HG02588 (cell line): Measurements from ENCODE around the gene CCND3.
A peak's percentile ranks its signal among the peaks of the same experiment; 100 is the strongest.
"Not testable (repeated sequence)": the region's sequence is repeated elsewhere in the genome, so short reads cannot be mapped to it uniquely, and the experiment has no call there.

Source experiments
- ATAC-seq: cut with Tn5 transposase; IDR thresholded peaks from one replicate; pipeline ENCODE4 v1.9.1; 2021; ENCODE audit warnings: mild to moderate bottlenecking, moderate library complexity; ENCODE audit not compliant: unreplicated experiment

CCND3 gene

DNA sequence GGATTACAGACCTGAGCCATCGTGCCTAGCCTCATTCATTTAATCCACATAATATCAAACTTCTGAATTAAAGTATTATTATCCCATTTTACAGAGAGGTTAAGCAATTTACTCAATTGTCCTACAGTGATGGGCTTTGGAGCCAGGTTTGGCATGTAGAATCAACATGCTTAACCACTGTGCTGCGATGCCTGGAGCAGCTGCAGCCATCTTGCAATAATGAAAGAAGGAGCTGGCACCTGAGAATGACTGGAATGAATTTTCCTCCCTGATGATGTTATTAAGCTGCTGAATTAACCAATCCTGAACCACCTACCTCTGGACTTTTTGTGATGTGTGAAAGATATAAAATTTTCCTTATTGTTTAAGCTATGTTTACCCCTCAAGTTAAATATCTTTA, 13.1 kb upstream of the CCND3 start:
- ATAC-seq: no peak

DNA sequence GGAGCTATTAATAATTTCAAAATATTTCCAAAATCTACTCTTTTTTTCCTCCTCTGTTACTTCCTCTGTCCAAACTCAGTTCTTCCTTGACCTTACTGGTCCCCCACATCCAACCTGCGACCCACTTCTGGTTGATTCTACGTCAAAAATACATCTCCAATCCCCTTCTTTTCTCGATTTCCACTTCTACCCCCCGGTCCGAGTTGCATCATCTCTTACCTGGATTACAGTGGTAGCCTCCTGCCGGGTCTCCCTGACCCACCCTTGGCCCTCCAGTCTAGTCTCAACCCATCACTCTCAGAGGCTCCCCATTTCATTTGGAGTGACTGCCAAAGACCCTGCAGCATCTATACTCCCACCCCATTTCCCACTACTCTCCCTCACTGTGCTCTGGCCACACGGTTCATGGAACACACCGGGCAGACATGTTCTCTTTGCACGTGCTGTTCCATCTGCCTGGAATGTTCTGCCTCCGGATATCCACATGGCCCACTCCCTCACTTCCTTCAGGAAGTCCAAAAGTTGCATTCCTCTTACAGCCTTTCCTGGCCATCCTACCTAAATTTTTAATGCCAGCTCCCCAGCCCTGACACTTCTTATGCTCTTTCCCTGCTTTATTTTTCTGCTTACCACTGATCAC, 6.1 kb upstream of the CCND3 start:
- no peak for ATAC-seq

DNA sequence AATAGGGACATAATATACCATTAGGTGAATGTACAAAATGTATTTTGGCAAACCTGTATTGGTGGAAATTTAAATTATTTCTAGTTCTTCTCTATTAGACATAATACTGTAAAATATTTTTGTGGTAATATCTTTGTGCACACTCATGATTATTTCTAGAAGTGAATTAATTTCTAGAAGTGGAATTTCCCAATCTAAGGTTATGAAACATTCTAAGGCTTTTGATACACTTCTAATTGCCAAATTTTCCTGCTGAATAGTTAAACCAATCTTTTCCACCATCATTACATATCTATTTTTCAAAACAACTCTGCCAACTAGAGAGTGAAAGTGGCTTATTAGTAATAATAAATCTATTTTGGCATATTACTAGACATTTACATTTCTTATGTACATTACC, 1.8 kb upstream of the CCND3 start:
- ATAC-seq: no peak

DNA sequence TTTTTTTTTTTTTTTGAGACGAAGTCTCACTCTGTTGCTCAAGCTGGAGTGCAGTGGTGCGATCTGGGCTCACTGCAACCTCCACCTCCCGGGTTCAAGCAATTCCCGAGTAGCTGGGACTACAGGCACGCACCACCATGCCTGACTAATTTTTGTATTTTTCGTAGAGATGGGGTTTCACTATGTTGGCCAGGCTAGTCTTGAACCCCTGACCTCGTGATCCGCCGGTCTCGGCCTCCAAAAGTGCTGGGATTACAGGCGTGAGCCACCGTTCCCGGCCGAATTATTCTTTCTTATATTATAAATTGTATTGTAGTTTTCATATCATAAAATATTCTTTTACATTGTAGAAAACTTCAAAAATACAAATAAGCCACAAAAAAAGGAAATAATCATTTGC, 1.3 kb upstream of the CCND3 start:
- ATAC-seq: not testable (repeated sequence)

DNA sequence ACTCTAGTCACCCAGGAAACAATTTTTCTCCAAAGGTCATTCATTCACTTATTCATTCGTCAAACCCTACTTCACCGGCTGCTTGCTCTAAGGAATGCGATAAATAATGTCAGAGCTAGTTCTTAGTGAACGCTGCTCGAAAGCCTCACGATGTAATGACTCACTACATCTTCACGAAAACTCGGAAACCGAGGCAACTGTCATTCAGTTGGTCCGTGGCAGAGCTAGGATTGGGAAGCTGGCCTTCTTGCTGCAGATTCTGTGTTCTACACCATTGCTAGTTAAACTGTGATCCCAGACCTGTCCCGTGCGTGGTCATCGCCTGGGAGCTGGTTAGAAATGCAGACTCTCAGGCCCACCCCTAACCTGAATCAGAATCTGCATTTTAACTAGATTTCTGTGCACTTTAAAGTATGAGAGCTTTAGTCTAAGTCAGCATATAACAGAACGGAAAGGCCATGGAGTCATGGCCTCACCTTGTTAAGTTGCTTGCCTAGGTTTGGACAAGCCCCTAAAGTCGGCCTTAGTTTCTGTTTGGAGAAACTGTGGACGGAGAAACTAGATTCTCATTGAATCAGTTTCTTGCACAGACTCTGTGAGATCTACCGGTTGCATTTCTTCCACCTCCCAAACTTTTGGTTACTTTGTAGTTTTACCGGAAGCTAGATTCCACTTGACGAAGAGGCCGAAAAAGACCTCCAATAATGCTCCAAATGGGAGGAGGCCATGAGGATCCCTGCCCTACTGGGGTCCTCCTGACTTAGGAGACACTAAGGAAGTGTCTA, 651 bp upstream of the CCND3 start:
- ATAC-seq: no peak

DNA sequence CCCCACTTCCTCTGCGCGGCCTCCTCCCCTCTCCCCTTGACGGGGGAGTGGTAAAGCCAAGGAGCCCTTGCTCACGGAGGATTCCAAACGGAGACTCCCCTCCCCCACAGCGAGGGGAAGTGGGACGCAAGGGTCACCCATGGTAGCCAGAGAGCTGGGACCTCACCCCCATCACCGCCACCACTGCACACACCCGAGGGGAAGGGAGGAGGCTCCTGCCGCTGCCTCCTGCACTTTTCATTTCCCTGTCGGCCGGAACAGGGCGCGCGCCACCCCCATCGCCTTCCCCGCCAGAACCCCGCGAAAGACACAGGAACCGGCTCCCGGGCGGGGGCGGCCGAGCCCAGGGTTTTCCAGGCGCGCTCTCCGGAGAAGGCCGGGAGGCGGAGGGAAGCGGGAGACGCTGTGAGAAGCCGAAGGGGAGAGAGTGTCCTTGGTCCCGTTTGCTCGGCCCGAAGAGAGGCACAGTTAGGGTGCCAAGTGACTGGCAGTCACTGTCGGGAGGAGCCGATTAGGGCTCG, 789 bp downstream of the CCND3 start:
- ATAC-seq: no peak

DNA sequence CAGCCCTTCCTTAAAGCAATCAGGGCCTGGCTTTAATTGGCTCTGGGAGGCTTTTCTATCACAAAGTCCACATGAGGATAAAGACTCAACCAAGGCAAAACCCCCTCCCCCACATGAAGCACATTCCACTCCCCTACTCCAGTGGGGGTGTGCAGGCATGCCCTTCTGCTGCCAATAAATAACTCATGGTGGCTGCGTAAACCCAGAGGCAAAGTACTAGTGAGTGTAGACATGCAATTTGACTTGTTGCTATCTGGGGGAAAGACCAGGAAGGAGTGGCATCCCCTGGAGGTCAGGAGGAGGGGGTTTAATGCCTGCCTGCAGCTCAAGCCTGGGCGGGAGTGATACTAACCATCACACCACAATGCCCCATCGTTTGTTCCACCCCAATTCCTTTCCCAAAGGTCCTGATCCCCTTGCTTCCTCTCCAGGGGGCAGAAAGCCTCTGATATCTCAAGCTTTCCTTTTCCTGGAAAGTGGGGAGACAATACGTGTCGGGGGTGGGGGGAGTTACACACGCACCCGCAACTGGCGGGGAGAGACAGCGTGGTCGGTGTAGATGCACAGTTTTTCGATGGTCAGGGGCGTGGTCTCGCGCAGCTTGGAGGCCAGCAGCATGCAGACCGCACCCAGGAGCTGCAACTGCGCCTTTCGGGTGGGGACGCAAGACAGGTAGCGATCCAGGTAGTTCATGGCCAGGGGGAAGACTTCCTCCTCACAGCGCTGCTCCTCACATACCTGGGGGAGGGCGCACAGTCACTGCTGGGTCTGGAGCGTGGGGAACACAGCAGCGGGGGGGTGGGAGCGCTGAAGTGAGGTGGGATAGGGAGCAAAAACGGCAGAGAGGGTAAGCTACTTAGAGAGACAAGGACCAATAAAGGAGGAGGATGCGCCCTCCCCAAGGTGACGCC, 1.5 kb downstream of the CCND3 start:
- ATAC-seq: no peak

DNA sequence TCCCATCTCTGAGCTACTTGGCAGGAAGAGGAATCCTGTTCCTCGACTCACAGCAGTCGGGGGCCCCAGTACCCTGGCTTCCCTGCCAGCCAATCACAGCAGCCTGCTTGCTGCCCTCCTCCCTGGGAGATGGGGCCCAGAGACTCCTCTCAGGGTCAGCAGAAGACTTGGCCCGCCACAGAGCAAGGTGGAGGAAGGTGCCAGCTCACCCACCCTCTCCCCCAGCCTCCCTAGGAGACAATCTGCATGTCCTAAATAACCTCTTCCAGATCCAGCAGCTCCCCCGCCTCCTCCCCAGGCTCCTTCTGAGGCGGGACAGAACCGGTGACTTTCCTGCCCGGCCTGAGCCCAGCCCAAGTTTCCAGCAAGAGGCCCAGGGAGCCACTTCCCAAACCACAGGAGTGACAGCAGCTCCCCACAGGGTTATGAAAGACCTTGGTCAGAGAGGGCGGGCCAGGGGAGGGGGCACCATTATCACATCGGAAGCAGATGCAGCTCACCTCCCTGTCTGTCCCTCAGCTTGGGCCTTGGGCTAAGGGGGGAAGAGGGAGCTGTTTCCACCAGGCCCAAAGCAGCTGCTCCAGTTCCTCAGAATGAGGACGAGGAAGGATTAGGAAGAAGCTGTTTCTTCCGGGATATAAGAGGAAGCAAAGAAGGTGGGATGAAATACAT, 2.3 kb downstream of the CCND3 start:
- no peak for ATAC-seq

DNA sequence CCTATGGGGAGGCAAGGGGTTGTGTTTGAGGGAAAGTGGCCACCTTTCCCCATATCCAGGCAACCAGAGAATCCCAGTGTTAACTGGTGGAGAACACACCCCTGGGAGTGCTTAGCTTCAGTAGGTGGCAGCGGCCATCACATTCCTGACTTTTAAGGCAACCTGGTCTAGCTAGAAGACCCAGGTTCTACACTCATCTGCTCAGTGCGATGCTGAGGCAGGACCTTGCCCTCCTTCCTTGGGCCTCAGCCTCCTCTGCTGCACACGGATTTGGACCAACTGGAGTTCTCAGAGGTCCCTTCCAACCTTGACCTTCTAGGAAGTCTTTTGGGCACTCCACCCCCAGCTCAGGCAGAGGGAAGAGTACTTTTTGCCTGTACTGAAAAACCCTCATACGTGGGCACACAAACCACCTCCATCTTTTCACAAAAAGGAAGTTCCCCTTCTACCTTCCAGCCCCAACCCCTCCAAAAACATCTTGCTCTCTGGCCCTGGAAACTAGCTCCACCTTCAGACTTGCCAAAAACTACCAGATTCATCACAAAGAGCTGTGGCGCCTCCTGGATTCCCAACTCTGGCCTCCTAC, 2.9 kb downstream of the CCND3 start:
- no peak for ATAC-seq

DNA sequence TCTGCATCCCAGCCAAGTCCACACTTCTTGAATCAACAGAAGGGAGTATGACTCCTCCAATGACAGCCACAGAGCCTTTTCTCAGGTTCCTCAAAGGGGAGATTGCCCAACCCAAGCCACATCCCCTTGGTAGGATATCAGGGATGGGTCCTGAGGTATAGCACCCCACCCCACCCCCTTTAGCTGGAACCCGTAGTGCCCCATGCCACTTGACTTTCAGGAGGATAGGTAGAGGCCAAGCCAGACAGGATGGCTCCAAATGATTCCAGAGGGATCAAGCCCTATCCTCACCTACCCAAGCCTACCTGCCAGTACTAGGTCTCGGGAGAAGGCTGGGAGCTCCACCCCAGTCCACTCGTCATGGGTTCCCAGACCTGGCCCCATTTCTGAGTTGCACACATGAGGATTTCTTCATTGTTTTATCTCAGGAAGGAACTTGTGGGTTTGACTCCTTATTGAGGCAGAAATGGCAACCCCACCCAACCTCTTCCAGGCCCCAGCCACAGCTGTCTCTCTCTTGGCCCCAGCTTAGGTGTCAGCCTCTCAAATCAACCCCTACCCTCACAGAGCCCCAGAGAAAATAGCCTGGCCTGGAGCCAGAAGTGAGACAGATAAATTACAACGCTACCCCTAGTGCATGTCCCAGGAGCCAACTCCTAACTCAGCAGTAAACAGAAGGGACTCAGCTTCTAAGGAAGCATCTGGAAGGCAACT, 3.6 kb downstream of the CCND3 start:
- no peak for ATAC-seq

DNA sequence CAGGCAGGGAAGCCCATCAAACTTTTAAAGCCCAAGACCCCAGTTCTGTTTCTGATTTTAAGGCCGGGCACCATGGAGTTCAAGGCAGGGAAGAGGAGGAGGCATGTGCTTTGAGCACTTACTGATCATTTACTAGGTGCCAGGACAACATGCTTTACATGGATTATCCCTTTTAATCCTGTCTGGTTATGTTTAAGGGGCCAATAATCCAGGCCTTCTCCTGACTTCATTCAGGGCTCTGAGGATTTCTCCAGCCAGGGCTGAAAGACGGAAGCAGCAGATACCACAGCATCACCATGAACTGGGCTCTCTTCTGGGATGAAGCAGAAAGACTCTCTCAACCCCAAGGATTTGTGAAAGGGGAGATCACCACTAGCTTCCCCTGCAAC, 4.1 kb downstream of the CCND3 start:
- no peak for ATAC-seq

DNA sequence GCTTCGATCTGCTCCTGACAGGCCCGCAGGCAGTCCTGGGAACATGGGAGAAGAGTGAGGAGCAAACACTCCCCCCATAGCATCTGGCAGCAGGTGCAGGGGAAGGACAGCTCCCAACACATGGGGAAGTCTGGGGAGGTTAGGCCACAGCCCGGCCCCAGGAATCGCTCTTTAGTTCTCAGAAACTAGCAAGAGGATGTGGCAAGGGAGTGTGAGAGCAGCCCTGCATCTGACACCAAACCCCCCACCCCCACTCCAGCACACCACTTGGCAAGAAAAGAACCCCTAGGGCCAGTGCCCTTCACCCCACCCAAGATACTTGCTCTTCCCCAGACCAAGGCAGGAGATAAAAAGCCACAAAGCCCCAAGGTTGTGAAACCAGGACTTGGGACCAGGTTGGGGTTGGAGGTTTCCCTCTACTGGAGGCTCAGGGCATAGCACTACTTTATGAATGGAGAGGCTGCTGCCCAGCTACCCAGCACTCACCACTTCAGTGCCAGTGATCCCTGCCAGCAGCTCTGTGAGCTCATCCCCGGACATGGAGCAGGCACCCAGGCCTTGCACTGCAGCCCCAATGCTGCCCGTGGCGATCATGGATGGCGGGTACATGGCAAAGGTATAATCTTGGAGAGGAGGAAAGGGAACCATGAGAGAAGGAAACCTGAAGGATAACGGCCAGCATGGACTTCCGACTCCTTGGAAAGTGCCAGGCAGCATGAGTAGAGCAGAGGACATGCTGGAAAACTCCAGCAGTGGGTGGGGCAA, 5.4 kb downstream of the CCND3 start:
- ATAC-seq: peak; percentile 41

DNA sequence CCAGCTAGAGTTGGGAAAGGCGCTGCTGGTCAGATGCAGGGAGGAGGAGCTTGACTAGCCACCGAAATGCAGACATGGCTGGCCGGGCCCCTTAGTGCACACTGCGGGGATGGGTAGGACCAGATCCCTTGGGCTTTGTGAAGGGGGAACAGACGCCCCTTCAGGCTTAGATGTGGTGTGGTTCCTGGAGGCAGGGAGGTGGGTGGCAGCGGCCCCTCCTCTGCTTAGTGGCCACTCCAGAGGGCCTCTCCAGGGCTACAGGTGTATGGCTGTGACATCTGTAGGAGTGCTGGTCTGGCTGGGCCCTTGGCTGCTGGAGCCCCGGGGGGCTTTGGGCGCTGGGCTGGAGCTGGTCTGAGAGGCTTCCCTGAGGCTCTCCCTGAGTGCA, 5.9 kb downstream of the CCND3 start:
- ATAC-seq: no peak

DNA sequence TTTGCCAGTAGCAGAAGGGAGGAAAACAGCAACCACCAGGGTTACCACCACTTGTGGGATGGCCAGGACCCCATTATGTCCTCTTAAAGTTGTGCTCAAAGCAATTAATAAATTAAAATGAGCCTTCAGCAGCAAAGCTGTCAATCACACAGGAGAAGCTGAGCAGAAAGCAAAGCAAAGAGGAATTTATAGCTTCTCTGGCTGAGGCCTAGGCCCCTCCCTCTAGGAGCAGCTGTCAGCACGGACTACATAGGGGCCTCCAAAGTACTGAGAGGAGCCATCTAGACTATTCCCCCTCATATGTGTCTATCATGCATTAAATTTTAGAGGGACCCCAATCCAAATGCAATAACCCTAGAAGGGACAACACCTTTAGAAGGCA, 6.4 kb downstream of the CCND3 start:
- no peak for ATAC-seq

DNA sequence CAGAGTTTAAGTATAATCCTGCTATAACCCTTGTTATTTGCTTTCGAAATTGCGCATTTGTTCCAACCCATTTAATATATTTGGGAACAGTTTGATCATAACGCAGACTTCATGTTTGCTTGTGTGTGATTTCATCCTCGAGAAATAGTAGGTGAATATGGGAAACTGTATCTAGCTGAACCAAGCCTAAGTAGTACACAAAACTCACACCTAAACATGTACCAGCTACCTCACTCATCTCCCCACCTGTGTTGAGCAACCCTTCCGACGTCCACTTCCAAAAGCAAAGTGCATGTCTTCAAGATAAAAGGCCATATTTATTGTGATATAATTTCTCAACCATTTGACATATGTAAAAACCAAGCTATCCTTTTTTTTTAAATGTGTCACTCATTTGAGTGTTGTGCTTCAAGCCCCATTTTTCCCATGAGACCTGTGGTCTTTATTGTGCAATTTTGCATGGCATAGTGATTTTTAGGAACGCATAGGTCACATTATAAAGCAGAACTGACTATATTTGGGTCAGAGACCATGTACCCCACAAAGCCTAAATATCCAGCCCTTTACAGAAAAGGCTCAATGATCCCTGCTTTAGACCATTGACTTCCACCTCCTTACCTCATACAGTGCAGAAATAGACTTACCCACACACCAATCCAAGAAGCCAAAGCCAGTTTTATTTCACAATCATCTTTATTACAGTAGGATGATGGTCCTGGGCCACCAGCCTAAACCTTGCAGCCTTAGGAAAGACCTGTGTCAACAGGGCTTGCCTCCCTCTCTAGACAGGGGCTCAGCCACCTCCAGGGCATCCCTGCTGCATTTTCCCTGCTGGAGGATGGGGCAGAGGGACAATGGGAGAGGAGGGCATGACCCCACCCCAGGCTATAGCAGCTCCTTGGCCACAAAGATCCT, 7.1 kb downstream of the CCND3 start:
- no peak for ATAC-seq

DNA sequence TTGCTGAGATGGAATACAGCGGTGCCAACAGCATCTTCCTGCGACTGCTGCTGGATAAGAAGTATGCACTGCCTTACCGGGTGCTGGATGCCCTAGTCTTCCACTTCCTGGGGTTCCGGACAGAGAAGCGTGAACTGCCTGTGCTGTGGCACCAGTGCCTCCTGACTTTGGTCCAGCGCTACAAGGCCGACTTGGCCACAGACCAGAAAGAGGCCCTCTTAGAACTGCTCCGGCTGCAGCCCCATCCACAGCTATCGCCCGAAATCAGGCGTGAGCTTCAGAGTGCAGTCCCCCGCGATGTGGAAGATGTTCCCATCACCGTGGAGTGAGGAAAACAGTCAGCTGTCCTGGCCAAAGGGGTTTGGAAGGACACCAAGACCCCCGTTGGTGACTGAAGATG, 9.2 kb downstream of the CCND3 start:
- no peak for ATAC-seq

DNA sequence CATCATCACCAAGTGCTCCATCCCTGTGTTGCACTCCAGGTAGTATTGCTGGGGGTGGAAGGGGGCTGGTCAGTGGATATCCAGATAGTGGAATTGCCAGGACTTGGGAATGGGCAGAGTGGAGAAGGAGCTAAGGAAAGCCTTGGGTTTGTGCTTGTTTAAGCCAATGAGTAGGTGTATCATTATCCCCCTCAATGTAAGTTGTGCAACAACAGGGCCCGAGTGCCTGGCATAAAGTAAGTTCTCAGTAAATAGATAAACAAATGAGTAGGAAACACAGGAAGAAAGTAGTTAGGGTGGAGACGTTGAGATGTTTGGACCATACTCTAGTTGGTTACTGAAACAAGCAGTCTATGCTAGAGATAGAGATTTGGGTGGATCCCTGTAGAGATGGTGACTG, 9.8 kb downstream of the CCND3 start:
- no peak for ATAC-seq

DNA sequence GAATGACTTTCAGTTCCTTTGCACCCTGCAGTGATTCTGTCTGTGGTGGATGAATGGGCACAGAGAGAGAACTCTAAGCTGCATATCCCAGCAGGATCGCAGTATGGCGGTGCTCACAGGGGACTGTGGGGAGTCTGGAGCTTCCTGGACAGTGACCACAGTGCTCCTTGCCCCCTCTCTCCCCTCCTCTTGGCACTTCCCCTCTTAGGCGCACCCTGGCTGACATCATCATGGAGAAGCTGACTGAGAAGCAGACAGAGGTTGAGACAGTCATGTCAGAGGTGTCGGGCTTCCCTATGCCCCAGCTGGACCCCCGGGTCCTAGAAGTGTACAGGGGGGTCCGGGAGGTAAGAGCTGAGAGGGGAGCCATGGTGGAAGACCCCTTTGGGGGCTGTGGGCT, 11.7 kb downstream of the CCND3 start:
- no peak for ATAC-seq
